HuH-7.5 (cell line): ENCODE measurements around the gene TNRC18.

Experiments
- DNase-seq: peaks from one replicate; pipeline ENCODE4 v3.0.0; 2011; ENCODE audit warnings: low spot score

The TNRC18 gene

GRCh38 chr7:5428478-5429252, 5.0 kb upstream of the TNRC18 start:
- DNase-seq: peak; percentile 53

- no peak for DNase-seq
These were observed 2.5 kb upstream of the TNRC18 start for GRCh38 chr7:5426226-5426475.

GRCh38 chr7:5425507-5426225, 2.0 kb upstream of the TNRC18 start:
- peak; percentile 72 for DNase-seq

GRCh38 chr7:5424749-5425506, 1.3 kb upstream of the TNRC18 start:
- peak; percentile 34 for DNase-seq

GRCh38 chr7:5423976-5424748, 528 bp upstream of the TNRC18 start:
- peak; percentile 96 for DNase-seq

- peak; percentile 59 for DNase-seq
These were observed 983 bp downstream of the TNRC18 start for GRCh38 chr7:5422396-5423305.

- DNase-seq: peak; percentile 68
These were observed 1.8 kb downstream of the TNRC18 start for GRCh38 chr7:5421714-5422395.

- peak; percentile 58 for DNase-seq
These were observed 2.5 kb downstream of the TNRC18 start for GRCh38 chr7:5420881-5421713.

- peak; percentile 36 for DNase-seq
These were observed 3.4 kb downstream of the TNRC18 start for GRCh38 chr7:5420067-5420880.

- DNase-seq: peak; percentile 47
These were observed 4.0 kb downstream of the TNRC18 start for GRCh38 chr7:5419539-5420066.

GRCh38 chr7:5418285-5418582, 5.4 kb downstream of the TNRC18 start:
- DNase-seq: no peak

- DNase-seq: no peak
These were observed 6.2 kb downstream of the TNRC18 start for GRCh38 chr7:5417106-5418071.

- no peak for DNase-seq
These were observed 8.7 kb downstream of the TNRC18 start for GRCh38 chr7:5414916-5415315.

- DNase-seq: no peak
These were observed 10.2 kb downstream of the TNRC18 start for GRCh38 chr7:5413449-5413786.

GRCh38 chr7:5408777-5409176, 14.9 kb downstream of the TNRC18 start:
- DNase-seq: no peak

GRCh38 chr7:5406957-5407945, 16.4 kb downstream of the TNRC18 start:
- DNase-seq: no peak
